WTC11 (cell line): ENCODE results near the gene SYTL4. TPM values are rescaled to one million over a fixed set of nuclear protein-coding genes. Genes with fewer than 3 reads are reported as not detected.

Source experiments
- ATAC-seq: fragments of 200-7000 bp; cut with Tn5 transposase; 2 replicates; pipeline ENCODE4 v1.10.0; 2021; ENCODE audit warnings: mild to moderate bottlenecking, moderate library complexity
- CTCF ChIA-PET: fragments of 300-600 bp; sonication (Branson Sonifier 250); formaldehyde crosslinking; loops from one replicate; lab custom pipeline; 2021; ENCODE audit warnings: antibody characterized with exemption; lab: Charles Lee
- POLR2A ChIA-PET: fragments of 350-600 bp; sonication (Branson Sonifier 250); formaldehyde crosslinking; loops from one replicate; lab custom pipeline; 2021; ENCODE audit warnings: antibody characterized with exemption; lab: Charles Lee
- DNase-seq: peaks from one replicate; pipeline ENCODE4 v3.0.0; 2021; ENCODE audit warnings: low spot score
- H3K27ac Mint-ChIP-seq: 2 replicates; pipeline ENCODE4 v1.8.0; 2021; ENCODE audit warnings: mixed read lengths
- H3K27me3 Mint-ChIP-seq: 2 replicates; pipeline ENCODE4 v1.8.0; 2021; ENCODE audit warnings: low read depth, mild to moderate bottlenecking, moderate library complexity, mixed read lengths
- H3K36me3 Mint-ChIP-seq: 2 replicates; pipeline ENCODE4 v1.8.0; 2021; ENCODE audit warnings: mixed read lengths
- H3K4me1 Mint-ChIP-seq: 2 replicates; pipeline ENCODE4 v1.8.0; 2022; ENCODE audit warnings: mixed read lengths
- H3K4me3 Mint-ChIP-seq: 2 replicates; pipeline ENCODE4 v1.8.0; 2021; ENCODE audit warnings: mild to moderate bottlenecking, moderate library complexity, mixed read lengths
- H3K9me3 Mint-ChIP-seq: 2 replicates; pipeline ENCODE4 v1.8.0; 2021; ENCODE audit warnings: mixed read lengths
- CBFB ChIP-seq: sonication (generic); formaldehyde crosslinking; IDR thresholded peaks from 2 replicates; pipeline ENCODE4 v1.8.1; 2022; ENCODE audit warnings: mild to moderate bottlenecking, low read depth, missing genetic modification reagents
- FOXJ3 ChIP-seq: sonication (generic); formaldehyde crosslinking; IDR thresholded peaks from 2 replicates; pipeline ENCODE4 v1.9.0; 2021; ENCODE audit warnings: missing genetic modification reagents, mild to moderate bottlenecking, borderline replicate concordance
- FOXP1 ChIP-seq: sonication (generic); formaldehyde crosslinking; IDR thresholded peaks from 2 replicates; pipeline ENCODE4 v1.8.0; 2022; ENCODE audit warnings: missing genetic modification reagents, mild to moderate bottlenecking, moderate library complexity, borderline replicate concordance
- GRHL2 ChIP-seq: fragments of 250-450 bp; sonication (Bioruptor Pico); IDR thresholded peaks from 2 replicates; pipeline ENCODE4 v1.8.0; 2022; ENCODE audit warnings: mild to moderate bottlenecking, moderate library complexity; ENCODE audit not compliant: insufficient replicate concordance, severe bottlenecking
- SOX15 ChIP-seq: fragments of 250-450 bp; sonication (Bioruptor Pico); IDR thresholded peaks from 2 replicates; pipeline ENCODE4 v1.9.0; 2021; ENCODE audit warnings: mild to moderate bottlenecking
- ZBTB21 ChIP-seq: sonication (generic); formaldehyde crosslinking; IDR thresholded peaks from 2 replicates; pipeline ENCODE4 v1.8.1; 2023; ENCODE audit warnings: mild to moderate bottlenecking, missing genetic modification reagents, borderline replicate concordance
- ZNF121 ChIP-seq: sonication (generic); formaldehyde crosslinking; IDR thresholded peaks from 2 replicates; pipeline ENCODE4 v1.8.0; 2023; ENCODE audit warnings: missing genetic modification reagents
- ZNF219 ChIP-seq: sonication (generic); formaldehyde crosslinking; IDR thresholded peaks from 2 replicates; pipeline ENCODE4 v1.8.0; 2023; ENCODE audit warnings: missing genetic modification reagents, mild to moderate bottlenecking, borderline replicate concordance
- ZNF416 ChIP-seq: fragments of 250-450 bp; sonication (Bioruptor Pico); IDR thresholded peaks from 2 replicates; pipeline ENCODE4 v1.9.0; 2021; ENCODE audit warnings: mild to moderate bottlenecking, inconsistent platforms
- total RNA-seq: library from RNA; stranded (reverse); gene quantifications from 3 replicates; pipeline ENCODE4 v1.2.3, GENCODE V29; 2021
- TF ChIP-seq, protein P1 (sequence below): sonication (generic); formaldehyde crosslinking; IDR thresholded peaks from 2 replicates; pipeline ENCODE4 v1.8.0; 2023; ENCODE audit warnings: missing genetic modification reagents
- TF ChIP-seq, protein P2 (sequence below): sonication (generic); formaldehyde crosslinking; IDR thresholded peaks from 2 replicates; pipeline ENCODE4 v1.8.1; 2022; ENCODE audit warnings: mild to moderate bottlenecking, moderate library complexity, missing genetic modification reagents
- TF ChIP-seq, protein P3 (sequence below): sonication (generic); formaldehyde crosslinking; IDR thresholded peaks from 2 replicates; pipeline ENCODE4 v1.8.0; 2022; ENCODE audit warnings: mild to moderate bottlenecking, missing genetic modification reagents
- TF ChIP-seq, protein P4 (sequence below): sonication (generic); formaldehyde crosslinking; IDR thresholded peaks from 2 replicates; pipeline ENCODE4 v1.8.0; 2023; ENCODE audit warnings: mild to moderate bottlenecking, missing genetic modification reagents
- TF ChIP-seq, protein P5 (sequence below): sonication (generic); formaldehyde crosslinking; IDR thresholded peaks from 2 replicates; pipeline ENCODE4 v1.8.1; 2022; ENCODE audit warnings: mild to moderate bottlenecking, missing genetic modification reagents, moderate library complexity, borderline replicate concordance
- TF ChIP-seq, protein P6 (sequence below): sonication (generic); formaldehyde crosslinking; IDR thresholded peaks from 2 replicates; pipeline ENCODE4 v1.8.1; 2023; ENCODE audit warnings: mild to moderate bottlenecking, missing genetic modification reagents

The SYTL4 gene
- total RNA-seq, 1 experiment from 2014 or later, result 0.31 TPM

DNA sequence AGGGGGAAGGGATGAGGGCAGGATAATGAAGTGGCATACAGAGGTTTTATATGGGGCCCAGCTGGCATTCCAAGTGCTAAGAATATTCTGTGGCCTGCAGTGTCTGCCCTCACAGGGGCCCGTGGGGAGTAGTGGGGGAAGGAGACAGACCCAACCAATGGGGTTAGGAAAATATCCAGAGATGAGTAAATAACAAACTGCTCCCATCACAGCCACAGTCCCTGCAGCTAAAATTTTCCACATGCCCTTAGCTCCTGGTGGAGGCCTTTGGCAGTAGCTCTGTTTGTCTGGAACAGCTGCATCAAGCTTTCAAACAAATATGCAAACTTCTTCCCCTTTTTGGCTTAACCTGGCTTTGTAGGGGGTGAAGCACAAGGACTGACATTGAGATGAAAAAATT lies 84.8 kb downstream of the SYTL4 start (continued):
- TF ChIP-seq, protein P1, sequence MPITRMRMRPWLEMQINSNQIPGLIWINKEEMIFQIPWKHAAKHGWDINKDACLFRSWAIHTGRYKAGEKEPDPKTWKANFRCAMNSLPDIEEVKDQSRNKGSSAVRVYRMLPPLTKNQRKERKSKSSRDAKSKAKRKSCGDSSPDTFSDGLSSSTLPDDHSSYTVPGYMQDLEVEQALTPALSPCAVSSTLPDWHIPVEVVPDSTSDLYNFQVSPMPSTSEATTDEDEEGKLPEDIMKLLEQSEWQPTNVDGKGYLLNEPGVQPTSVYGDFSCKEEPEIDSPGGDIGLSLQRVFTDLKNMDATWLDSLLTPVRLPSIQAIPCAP (CRISPR knock-in tag), result no peak
- TF ChIP-seq, protein P2, sequence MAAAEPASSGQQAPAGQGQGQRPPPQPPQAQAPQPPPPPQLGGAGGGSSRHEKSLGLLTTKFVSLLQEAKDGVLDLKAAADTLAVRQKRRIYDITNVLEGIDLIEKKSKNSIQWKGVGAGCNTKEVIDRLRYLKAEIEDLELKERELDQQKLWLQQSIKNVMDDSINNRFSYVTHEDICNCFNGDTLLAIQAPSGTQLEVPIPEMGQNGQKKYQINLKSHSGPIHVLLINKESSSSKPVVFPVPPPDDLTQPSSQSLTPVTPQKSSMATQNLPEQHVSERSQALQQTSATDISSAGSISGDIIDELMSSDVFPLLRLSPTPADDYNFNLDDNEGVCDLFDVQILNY, result no peak
- TF ChIP-seq, protein P3, sequence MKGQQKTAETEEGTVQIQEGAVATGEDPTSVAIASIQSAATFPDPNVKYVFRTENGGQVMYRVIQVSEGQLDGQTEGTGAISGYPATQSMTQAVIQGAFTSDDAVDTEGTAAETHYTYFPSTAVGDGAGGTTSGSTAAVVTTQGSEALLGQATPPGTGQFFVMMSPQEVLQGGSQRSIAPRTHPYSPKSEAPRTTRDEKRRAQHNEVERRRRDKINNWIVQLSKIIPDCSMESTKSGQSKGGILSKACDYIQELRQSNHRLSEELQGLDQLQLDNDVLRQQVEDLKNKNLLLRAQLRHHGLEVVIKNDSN (CRISPR knock-in tag), result no peak
- TF ChIP-seq, protein P4, sequence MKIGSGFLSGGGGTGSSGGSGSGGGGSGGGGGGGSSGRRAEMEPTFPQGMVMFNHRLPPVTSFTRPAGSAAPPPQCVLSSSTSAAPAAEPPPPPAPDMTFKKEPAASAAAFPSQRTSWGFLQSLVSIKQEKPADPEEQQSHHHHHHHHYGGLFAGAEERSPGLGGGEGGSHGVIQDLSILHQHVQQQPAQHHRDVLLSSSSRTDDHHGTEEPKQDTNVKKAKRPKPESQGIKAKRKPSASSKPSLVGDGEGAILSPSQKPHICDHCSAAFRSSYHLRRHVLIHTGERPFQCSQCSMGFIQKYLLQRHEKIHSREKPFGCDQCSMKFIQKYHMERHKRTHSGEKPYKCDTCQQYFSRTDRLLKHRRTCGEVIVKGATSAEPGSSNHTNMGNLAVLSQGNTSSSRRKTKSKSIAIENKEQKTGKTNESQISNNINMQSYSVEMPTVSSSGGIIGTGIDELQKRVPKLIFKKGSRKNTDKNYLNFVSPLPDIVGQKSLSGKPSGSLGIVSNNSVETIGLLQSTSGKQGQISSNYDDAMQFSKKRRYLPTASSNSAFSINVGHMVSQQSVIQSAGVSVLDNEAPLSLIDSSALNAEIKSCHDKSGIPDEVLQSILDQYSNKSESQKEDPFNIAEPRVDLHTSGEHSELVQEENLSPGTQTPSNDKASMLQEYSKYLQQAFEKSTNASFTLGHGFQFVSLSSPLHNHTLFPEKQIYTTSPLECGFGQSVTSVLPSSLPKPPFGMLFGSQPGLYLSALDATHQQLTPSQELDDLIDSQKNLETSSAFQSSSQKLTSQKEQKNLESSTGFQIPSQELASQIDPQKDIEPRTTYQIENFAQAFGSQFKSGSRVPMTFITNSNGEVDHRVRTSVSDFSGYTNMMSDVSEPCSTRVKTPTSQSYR (CRISPR knock-in tag), result no peak
- no peak for TF ChIP-seq ZBTB21
- TF ChIP-seq ZNF219, result no peak

DNA sequence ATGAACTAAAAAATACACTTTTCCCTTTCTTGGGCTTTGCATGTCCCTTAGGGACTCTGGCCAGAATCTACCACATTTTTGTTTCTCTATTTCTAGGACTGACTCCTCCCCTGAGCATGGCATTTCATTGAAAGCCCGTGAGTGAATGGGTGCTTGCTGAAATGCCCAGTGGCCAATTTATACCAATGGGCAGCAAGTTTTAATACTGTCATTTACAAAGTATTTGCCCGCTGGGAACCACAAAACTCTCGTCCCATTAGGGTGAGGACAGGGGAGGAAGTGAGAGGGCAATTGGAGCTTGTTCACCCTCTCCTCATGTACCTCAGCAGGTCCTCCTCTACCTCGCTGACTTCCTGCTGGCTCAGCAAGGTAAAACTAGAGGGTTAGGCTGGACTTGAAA lies 86.8 kb downstream of the SYTL4 start:
- Mint-ChIP-seq H3K27ac (no peak overlapping the region), H3K36me3 (no peaks in the 10 kb centered on the region), H3K9me3 (no peaks in the 10 kb centered on the region), H3K4me1 (peaks cover 50% of the 10 kb centered on the region), H3K27me3 (peaks cover 3% of the 10 kb centered on the region), H3K4me3 (no peak overlapping the region)
- ATAC-seq (no peak), DNase-seq (no peak)
- TF ChIP-seq FOXP1 (CRISPR knock-in tag), result no peak
- TF ChIP-seq, protein P5, sequence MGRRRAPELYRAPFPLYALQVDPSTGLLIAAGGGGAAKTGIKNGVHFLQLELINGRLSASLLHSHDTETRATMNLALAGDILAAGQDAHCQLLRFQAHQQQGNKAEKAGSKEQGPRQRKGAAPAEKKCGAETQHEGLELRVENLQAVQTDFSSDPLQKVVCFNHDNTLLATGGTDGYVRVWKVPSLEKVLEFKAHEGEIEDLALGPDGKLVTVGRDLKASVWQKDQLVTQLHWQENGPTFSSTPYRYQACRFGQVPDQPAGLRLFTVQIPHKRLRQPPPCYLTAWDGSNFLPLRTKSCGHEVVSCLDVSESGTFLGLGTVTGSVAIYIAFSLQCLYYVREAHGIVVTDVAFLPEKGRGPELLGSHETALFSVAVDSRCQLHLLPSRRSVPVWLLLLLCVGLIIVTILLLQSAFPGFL (CRISPR knock-in tag), result no peak
- CTCF ChIA-PET, result interaction anchor here (3.8 kb wide), 1 partner anchor 8 kb away, joined by 14 read pairs; the partner anchor contains the start of gene TSPAN6
- POLR2A ChIA-PET, result no interaction called here

DNA sequence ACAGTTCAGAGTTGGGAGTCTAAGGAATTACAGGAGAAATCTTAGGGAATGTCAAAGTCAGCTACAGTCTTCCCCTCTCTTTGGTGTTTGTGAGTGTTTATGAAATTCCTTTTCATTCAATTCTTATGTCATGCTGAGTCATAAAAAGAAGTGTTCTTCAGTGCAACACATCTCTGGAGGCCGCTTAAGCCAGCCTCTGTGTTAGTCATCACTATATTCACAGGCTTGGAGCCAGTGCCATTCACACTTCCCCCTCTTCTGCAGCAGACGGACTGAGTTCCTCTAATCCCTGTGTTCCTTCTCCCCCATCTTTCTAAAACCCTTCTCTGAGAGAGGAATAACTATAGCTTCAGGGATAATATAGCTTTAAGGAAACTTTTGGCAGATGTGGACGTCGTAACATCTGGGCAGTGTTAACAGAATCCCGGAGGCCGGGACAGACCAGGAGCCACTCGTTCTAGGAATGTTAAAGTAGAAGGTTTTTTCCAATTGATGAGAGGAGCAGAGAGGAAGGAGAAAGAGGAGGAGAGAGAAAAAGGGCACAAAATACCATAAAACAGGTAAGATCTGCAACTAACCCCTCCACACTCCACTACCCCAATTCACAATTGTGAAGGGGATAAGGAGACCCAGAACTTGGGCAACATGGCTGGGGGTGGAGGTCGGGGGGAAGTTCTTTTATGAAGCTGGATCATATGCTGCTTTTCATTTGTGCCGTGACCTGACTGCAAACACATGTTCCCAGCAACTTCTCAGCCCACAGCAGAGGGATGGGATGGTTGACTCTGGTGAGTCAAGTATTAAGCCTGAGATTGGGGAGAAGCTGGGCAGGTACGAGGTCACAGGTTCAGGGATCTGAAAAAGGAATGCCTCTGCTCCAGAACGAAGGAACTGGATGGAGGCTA lies 87.7 kb downstream of the SYTL4 start, which contains the start of gene SRPX2:
TSS of gene SRPX2 (plus strand) at position 244 of the 905 bp plus-strand sequence. CDS start 2,124 bp downstream, outside the sequence.
- Mint-ChIP-seq H3K27me3 (peaks cover 3% of the 10 kb centered on the region), H3K4me3 (no peak within 1 kb of the TSS), H3K4me1 (peaks cover 41% of the 10 kb centered on the region), H3K36me3 (no peaks in the 10 kb centered on the region), H3K9me3 (no peaks in the 10 kb centered on the region), H3K27ac (no peak within 1 kb of the TSS)
- ATAC-seq (no peak), DNase-seq (no peak)
- TF ChIP-seq, protein P6, sequence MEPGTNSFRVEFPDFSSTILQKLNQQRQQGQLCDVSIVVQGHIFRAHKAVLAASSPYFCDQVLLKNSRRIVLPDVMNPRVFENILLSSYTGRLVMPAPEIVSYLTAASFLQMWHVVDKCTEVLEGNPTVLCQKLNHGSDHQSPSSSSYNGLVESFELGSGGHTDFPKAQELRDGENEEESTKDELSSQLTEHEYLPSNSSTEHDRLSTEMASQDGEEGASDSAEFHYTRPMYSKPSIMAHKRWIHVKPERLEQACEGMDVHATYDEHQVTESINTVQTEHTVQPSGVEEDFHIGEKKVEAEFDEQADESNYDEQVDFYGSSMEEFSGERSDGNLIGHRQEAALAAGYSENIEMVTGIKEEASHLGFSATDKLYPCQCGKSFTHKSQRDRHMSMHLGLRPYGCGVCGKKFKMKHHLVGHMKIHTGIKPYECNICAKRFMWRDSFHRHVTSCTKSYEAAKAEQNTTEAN (CRISPR knock-in tag), result no peak
- TF ChIP-seq ZNF121 (CRISPR knock-in tag) (no peak), FOXJ3 (CRISPR knock-in tag) (no peak), GRHL2 (CRISPR knock-in tag) (no peak), ZNF416 (no peak), SOX15 (CRISPR knock-in tag) (no peak), CBFB (CRISPR knock-in tag) (no peak)
- TF ChIP-seq, protein P5 (CRISPR knock-in tag), result no peak
- ChIA-PET CTCF (interaction anchor here (3.8 kb wide), 1 partner anchor 7 kb away, joined by 14 read pairs; the partner anchor contains the start of gene TSPAN6), POLR2A (interaction anchor here (0.6 kb wide), 1 partner anchor 26 kb away, joined by 6 read pairs; no protein-coding TSS in a partner anchor)
